ENCODE measurements around the gene APBB2. TPM values are rescaled to one million over a fixed set of nuclear protein-coding genes. Genes with fewer than 3 reads are reported as not detected.

APBB2 gene
- total and polyA plus RNA-seq, 2 experiments from 2014 or later = 35.8 to 74.8 TPM

DNA sequence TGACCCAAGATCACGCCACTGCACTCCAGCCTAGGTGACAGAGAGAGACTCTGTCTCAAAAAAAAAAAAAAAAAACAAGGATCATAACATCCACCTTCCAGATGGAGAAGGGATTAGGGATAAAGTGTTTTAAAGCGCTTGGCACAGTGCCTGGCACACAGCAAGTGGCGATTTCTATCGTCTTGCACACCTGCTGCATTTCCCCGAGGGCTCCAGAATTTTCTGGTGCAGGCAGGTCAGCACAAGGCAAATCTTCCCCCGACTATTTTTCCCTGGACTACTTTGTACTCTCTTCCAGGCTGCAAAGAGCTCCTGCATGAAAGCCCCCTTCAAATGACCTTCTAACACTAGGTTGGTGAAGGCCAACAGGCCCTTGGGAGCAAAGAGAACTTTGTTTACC lies 57.3 kb downstream of the APBB2 start:
- TF ChIP-seq EZH2phosphoT487 (IDR thresholded peaks at IDR 0.05; ENCODE audit: unreplicated experiment) (no peak), ZNF331 (CRISPR knock-in tag; IDR thresholded peaks at IDR 0.05; ENCODE audit: low read depth) (no peak), EZH2 (IDR thresholded peaks at IDR 0.05; ENCODE audit: low read depth, unreplicated experiment) (no peak), POLR2AphosphoS5 (IDR thresholded peaks at IDR 0.05; ENCODE audit: low read depth) (no peak), ETS1 (IDR thresholded peaks at IDR 0.05) (no peak), JUNB (IDR thresholded peaks at IDR 0.05; ENCODE audit: unreplicated experiment) (no peak), ZNF114 (CRISPR knock-in tag; IDR thresholded peaks at IDR 0.05) (no peak), REST (IDR thresholded peaks at IDR 0.05; ENCODE audit: unreplicated experiment) (no peak), NANOG (IDR thresholded peaks at IDR 0.05; ENCODE audit: borderline replicate concordance) (no peak), STAT1 (IDR thresholded peaks at IDR 0.05; ENCODE audit: unreplicated experiment) (no peak), CREB1 (CRISPR knock-in tag; IDR thresholded peaks at IDR 0.05; ENCODE audit: low read depth) (no peak)
- TF ChIP-seq, protein P1, sequence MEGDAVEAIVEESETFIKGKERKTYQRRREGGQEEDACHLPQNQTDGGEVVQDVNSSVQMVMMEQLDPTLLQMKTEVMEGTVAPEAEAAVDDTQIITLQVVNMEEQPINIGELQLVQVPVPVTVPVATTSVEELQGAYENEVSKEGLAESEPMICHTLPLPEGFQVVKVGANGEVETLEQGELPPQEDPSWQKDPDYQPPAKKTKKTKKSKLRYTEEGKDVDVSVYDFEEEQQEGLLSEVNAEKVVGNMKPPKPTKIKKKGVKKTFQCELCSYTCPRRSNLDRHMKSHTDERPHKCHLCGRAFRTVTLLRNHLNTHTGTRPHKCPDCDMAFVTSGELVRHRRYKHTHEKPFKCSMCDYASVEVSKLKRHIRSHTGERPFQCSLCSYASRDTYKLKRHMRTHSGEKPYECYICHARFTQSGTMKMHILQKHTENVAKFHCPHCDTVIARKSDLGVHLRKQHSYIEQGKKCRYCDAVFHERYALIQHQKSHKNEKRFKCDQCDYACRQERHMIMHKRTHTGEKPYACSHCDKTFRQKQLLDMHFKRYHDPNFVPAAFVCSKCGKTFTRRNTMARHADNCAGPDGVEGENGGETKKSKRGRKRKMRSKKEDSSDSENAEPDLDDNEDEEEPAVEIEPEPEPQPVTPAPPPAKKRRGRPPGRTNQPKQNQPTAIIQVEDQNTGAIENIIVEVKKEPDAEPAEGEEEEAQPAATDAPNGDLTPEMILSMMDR (conservative IDR thresholded peaks at IDR 0.05; ENCODE audit: low read depth in 2 of 2) = no peak
- TF ChIP-seq, protein P2, sequence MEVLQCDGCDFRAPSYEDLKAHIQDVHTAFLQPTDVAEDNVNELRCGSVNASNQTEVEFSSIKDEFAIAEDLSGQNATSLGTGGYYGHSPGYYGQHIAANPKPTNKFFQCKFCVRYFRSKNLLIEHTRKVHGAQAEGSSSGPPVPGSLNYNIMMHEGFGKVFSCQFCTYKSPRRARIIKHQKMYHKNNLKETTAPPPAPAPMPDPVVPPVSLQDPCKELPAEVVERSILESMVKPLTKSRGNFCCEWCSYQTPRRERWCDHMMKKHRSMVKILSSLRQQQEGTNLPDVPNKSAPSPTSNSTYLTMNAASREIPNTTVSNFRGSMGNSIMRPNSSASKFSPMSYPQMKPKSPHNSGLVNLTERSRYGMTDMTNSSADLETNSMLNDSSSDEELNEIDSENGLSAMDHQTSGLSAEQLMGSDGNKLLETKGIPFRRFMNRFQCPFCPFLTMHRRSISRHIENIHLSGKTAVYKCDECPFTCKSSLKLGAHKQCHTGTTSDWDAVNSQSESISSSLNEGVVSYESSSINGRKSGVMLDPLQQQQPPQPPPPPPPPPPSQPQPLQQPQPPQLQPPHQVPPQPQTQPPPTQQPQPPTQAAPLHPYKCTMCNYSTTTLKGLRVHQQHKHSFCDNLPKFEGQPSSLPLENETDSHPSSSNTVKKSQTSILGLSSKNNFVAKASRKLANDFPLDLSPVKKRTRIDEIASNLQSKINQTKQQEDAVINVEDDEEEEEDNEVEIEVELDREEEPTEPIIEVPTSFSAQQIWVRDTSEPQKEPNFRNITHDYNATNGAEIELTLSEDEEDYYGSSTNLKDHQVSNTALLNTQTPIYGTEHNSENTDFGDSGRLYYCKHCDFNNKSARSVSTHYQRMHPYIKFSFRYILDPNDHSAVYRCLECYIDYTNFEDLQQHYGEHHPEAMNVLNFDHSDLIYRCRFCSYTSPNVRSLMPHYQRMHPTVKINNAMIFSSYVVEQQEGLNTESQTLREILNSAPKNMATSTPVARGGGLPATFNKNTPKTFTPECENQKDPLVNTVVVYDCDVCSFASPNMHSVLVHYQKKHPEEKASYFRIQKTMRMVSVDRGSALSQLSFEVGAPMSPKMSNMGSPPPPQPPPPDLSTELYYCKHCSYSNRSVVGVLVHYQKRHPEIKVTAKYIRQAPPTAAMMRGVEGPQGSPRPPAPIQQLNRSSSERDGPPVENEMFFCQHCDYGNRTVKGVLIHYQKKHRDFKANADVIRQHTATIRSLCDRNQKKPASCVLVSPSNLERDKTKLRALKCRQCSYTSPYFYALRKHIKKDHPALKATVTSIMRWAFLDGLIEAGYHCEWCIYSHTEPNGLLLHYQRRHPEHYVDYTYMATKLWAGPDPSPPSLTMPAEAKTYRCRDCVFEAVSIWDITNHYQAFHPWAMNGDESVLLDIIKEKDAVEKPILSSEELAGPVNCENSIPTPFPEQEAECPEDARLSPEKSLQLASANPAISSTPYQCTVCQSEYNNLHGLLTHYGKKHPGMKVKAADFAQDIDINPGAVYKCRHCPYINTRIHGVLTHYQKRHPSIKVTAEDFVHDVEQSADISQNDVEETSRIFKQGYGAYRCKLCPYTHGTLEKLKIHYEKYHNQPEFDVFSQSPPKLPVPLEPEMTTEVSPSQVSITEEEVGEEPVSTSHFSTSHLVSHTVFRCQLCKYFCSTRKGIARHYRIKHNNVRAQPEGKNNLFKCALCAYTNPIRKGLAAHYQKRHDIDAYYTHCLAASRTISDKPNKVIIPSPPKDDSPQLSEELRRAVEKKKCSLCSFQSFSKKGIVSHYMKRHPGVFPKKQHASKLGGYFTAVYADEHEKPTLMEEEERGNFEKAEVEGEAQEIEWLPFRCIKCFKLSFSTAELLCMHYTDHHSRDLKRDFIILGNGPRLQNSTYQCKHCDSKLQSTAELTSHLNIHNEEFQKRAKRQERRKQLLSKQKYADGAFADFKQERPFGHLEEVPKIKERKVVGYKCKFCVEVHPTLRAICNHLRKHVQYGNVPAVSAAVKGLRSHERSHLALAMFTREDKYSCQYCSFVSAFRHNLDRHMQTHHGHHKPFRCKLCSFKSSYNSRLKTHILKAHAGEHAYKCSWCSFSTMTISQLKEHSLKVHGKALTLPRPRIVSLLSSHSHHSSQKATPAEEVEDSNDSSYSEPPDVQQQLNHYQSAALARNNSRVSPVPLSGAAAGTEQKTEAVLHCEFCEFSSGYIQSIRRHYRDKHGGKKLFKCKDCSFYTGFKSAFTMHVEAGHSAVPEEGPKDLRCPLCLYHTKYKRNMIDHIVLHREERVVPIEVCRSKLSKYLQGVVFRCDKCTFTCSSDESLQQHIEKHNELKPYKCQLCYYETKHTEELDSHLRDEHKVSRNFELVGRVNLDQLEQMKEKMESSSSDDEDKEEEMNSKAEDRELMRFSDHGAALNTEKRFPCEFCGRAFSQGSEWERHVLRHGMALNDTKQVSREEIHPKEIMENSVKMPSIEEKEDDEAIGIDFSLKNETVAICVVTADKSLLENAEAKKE (CRISPR knock-in tag; IDR thresholded peaks at IDR 0.05) = no peak
- Mint-ChIP-seq H3K4me3 (no peak overlapping the region), H3K27ac (no peak overlapping the region), H3K36me3 (ENCODE audit: low read depth) (no peaks in the 10 kb centered on the region), H3K9me3 (no peaks in the 10 kb centered on the region; the same call in 2 of the 3 replicates), H3K27me3 (ENCODE audit: insufficient read depth, low read depth, poor library complexity) (no peaks in the 10 kb centered on the region), H3K4me1 (peaks cover 21% of the 10 kb centered on the region)
- Histone ChIP-seq H2AFZ (no peak overlapping the region), H3K27me3 (ENCODE audit: insufficient read depth) (no peaks in the 10 kb centered on the region), H3K9me2 (ENCODE audit: insufficient read depth) (no peaks in the 10 kb centered on the region), H3K4me1 (ENCODE audit: insufficient read depth) (no peaks in the 10 kb centered on the region), H3K4me2 (no peak overlapping the region), H3K27ac (ENCODE audit: low read depth) (no peak overlapping the region), H3K36me3 (ENCODE audit: insufficient read depth) (no peaks in the 10 kb centered on the region), H3F3A (replicated peaks; ENCODE audit: low read depth) (no peaks in the 10 kb centered on the region), H4K20me1 (replicated peaks; ENCODE audit: insufficient read depth) (no peaks in the 10 kb centered on the region; the same call in 1 of the 2 replicates), H3K4me3 (no peak overlapping the region), H3K79me2 (replicated peaks; ENCODE audit: insufficient read depth) (peaks cover 47% of the 10 kb centered on the region)
- DNase-seq (ENCODE audit: low spot score) (no peak), ATAC-seq (no peak)
